HPDE6-E6E7 (cell line): Measurements from ENCODE around the gene HSBP1L1.
A peak's percentile ranks its signal among the peaks of the same experiment; 100 is the strongest.
"Not testable (repeated sequence)": the region's sequence is repeated elsewhere in the genome, so short reads cannot be mapped to it uniquely, and the experiment has no call there.

Experiments used
- DNase-seq: peaks from one replicate; pipeline ENCODE4 v3.0.0; 2011; ENCODE audit warnings: missing footprints; ENCODE audit errors: extremely low spot score

The HSBP1L1 gene

GRCh38 chr18:79945118-79946042, 19.1 kb upstream of the HSBP1L1 start:
- DNase-seq = no peak

DNA sequence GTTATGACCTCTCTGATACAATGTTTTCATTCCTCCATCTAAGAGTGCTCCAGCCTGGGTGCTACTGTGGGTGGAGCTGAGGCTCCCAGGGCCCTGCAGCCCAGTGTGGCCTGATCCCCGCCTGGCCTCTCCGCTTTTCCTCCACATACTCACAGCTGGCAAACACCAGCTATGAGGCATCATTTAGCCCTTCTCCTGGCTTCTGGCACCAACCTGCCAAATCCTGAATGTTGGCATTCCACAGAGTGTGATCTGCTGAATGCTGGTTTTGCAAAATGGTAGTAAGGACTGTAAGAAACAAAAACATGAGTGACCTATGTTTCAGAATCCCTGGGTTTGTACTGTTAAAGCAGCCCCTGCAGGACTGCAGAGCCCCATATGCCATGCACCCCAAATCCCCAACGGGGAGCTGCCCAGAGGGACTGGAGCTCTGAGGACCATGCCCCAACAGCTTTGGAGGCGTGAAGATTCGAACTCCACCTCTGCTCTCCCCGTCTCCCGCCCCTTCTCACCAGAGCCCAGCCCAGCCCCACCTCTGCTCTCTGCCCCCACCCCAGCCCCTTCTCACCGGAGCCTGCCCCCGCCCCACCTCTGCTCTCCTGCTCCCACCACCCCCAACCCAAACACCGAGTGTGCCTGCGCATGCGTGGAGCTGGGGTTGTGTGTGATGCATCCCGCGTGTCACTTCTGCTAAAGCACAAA, 17.2 kb upstream of the HSBP1L1 start:
- peak; percentile 39 for DNase-seq

DNA sequence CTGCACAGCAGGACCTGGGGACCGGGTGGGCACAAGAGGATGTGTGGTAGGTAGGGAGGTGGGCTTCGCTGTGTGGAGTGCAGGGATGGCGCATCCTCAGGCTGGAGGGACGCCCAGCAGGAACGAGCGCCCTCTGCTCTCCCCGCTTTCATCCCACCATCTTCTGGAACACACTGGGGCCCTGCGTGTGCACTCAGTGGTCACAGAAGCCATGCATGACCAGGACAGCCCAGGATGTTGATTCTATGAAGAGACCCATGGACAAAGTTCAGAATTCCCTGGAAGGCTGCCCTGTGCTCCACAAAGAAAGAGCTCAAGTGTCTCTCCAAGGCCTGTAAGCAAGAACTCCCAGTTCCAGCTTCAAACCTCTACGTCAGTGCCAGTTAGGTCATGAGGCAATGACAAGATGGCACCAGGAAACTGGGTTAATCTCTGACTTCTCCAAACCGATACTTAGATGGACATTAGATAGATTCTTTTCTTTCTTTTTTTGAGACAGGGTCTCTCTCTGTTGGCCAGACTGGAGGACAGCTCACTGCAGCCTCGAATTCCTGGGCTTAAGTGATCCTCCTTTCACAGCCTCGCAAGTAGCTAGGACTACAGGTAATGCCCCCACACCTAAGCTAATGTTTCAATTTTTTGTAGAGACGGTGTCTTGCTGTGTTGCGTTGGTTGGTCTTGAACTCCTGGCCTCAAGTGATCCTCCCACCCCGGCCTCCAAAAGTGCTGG, 16.4 kb upstream of the HSBP1L1 start:
- DNase-seq = no peak

- no peak for DNase-seq
These were observed 15.6 kb upstream of the HSBP1L1 start for GRCh38 chr18:79948719-79949411.

GRCh38 chr18:79949697-79950487, 14.6 kb upstream of the HSBP1L1 start:
- DNase-seq = no peak

- peak; percentile 25 for DNase-seq
These were observed 13.7 kb upstream of the HSBP1L1 start for GRCh38 chr18:79950515-79951341.

GRCh38 chr18:79951545-79952455, 12.6 kb upstream of the HSBP1L1 start, which contains the start of gene SLC66A2:
TSS of gene SLC66A2 (minus strand) at chr18:79951653. CDS start at chr18:79950926, 727 bp downstream.
- peak; percentile 74 for DNase-seq

- no peak for DNase-seq
These were observed 11.9 kb upstream of the HSBP1L1 start for GRCh38 chr18:79952456-79952995.

GRCh38 chr18:79952996-79953559, 11.4 kb upstream of the HSBP1L1 start:
- no peak for DNase-seq

DNA sequence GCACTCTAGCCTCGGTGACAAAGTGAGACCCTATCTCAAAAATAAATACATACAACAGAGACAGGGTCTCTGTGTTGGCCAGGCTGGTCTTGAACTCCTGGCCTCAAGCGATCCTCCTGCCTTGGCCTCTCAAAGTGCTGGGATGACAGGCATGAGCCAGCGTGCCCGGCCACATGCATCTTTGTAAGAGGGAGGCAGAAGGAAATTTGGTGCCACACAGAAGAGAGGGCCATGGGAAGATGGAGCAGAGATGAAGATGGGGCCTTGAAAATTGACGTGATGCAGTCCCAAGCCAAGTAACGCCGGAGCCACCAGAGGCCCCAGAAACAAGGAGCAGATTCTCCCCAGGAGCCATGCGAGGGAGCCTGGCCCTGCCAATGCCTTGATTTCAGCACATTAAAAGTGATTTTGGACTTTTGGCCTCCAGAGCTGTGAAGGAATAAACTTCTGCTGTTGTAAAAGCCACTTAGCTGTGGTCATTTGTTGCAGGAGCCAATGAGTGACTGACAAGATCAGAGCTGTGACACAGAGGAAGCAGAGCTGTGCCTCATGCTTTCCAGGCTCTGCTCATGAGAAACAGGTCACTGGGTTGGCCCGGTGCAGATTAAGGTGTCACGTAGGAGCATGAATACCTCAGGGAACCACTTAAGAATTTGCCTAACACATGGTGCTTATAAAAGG, 10.3 kb upstream of the HSBP1L1 start:
- no peak for DNase-seq

DNA sequence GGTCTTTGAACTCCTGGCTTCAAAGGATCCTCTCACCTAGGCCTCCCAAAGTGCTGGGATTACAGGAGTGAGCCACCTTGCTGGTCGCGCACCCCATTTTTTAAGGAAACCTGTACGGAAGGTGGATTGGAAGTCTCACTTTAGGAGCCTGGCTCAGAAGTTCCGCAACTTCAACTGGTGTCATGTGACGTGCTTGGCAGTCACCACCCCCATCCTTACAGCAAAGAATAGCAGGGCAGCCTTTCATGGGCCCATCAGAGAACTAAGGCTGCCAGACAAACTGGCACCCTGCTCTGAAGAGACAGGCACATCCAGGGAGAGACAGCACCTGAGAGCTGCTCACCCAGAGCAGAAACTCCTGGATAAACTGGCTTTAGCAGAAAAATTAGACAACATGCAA, 9.7 kb upstream of the HSBP1L1 start:
- no peak for DNase-seq

DNA sequence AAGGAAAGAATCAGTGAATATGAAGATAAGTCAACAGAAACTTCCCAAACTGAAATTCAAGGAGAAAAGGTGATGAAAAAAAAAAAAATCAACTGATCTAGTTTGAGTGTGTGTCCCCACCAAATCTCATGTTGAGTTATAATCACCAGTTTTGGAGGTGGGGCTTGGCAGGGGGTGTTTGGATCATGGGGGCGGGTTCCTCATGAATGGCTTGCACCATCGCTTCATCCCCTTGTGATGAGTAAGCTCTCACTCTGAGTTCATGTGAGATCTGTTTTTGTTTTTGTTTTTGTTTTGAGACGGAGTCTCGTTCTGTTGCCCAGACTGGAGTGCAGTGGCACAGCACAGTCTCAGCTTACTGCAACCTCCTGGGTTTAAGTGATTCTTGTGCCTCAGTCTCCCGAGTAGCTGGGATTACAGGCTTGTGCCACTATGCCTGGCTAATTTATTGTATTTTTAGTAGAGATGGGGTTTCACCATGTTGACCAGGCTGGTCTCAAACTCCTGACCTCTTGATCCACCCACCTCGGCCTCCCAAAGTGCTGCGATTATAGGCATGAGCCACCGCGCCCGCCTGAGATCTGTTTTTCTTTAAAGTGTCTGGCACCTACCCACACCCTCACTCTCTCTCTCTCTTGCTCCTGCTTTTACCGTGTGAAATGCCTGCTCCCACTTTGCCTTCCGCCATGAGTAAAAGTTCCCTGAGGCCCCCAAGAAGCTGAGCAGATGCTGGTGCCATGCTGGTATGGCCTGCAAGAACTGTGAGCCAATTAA, 9.0 kb upstream of the HSBP1L1 start:
- DNase-seq = no peak

- DNase-seq = no peak
These were observed 8.2 kb upstream of the HSBP1L1 start for GRCh38 chr18:79956276-79956675.

DNA sequence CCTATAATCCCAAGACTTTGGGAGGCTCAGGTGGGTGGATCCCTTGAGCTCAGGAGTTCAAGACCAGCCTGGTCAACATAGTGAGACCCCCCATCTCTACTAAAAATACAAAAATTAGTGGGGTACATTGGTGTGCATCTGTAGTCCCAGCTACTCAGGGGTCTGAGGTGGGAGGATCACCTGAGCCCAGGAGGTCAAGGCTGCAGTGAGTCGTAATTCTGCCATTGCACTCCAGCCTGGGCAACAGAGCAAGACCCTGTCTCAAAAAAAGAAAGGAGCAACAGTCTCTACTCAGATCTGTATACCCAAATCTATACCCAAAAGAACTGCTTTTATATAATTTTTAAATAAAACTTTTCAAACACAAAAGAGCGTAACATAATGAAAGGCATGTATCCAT, 5.5 kb upstream of the HSBP1L1 start:
- no peak for DNase-seq

GRCh38 chr18:79960161-79960801, 4.2 kb upstream of the HSBP1L1 start:
- DNase-seq = not testable (repeated sequence)

GRCh38 chr18:79960921-79961526, 3.4 kb upstream of the HSBP1L1 start:
- no peak for DNase-seq
